HG03066 (cell line): ENCODE data around the gene KIFAP3.
"Not testable (repeated sequence)": the region's sequence is repeated elsewhere in the genome, so short reads cannot be mapped to it uniquely, and the experiment has no call there.

Experiments used
- ATAC-seq: cut with Tn5 transposase; IDR thresholded peaks from one replicate; pipeline ENCODE4 v1.9.1; 2021; ENCODE audit warnings: low read depth; ENCODE audit not compliant: unreplicated experiment

The KIFAP3 gene

GRCh38 chr1:170074250-170075157 is at the start of gene KIFAP3:
TSS of gene KIFAP3 (minus strand) at chr1:170074695. CDS start at chr1:170074467, 228 bp downstream.
- peak; percentile 96 for ATAC-seq

GRCh38 chr1:170122366-170122765 is 47.9 kb upstream of the KIFAP3 start:
- ATAC-seq = no peak

- ATAC-seq = no peak
Measured at GRCh38 chr1:170114906-170115305, 40.4 kb upstream of the KIFAP3 start.

GRCh38 chr1:170113140-170113539 is 38.6 kb upstream of the KIFAP3 start:
- not testable (repeated sequence) for ATAC-seq

- ATAC-seq = no peak
Measured at GRCh38 chr1:170097449-170097948, 23.0 kb upstream of the KIFAP3 start.

- ATAC-seq = no peak
Measured at GRCh38 chr1:170096806-170097340, 22.4 kb upstream of the KIFAP3 start.

- no peak for ATAC-seq
Measured at GRCh38 chr1:170095976-170096748, 21.7 kb upstream of the KIFAP3 start.

- not testable (repeated sequence) for ATAC-seq
Measured at GRCh38 chr1:170094697-170095616, 20.5 kb upstream of the KIFAP3 start.

GRCh38 chr1:170086399-170087032 is 12.0 kb upstream of the KIFAP3 start:
- no peak for ATAC-seq

- no peak for ATAC-seq
Measured at GRCh38 chr1:170085091-170085490, 10.6 kb upstream of the KIFAP3 start.

- no peak for ATAC-seq
Measured at GRCh38 chr1:170078610-170079189, 4.2 kb upstream of the KIFAP3 start.

- no peak for ATAC-seq
Measured at GRCh38 chr1:170077926-170078325, 3.4 kb upstream of the KIFAP3 start.

GRCh38 chr1:170076952-170077351 is 2.5 kb upstream of the KIFAP3 start:
- ATAC-seq = not testable (repeated sequence)

- no peak for ATAC-seq
Measured at GRCh38 chr1:170076199-170076598, 1.7 kb upstream of the KIFAP3 start.

GRCh38 chr1:170075186-170075585 is 691 bp upstream of the KIFAP3 start:
- no peak for ATAC-seq

- ATAC-seq = no peak
Measured at GRCh38 chr1:170073893-170074249, 624 bp downstream of the KIFAP3 start.

- no peak for ATAC-seq
Measured at GRCh38 chr1:170071378-170071777, 3.1 kb downstream of the KIFAP3 start.

GRCh38 chr1:170068923-170069322 is 5.6 kb downstream of the KIFAP3 start:
- no peak for ATAC-seq

- peak; percentile 43 for ATAC-seq
Measured at GRCh38 chr1:170067253-170067819, 7.2 kb downstream of the KIFAP3 start.
